CD4-positive, alpha-beta T cell (primary cell): ENCODE measurements around the gene PHF2. TPM values are rescaled to one million over a fixed set of nuclear protein-coding genes. Genes with fewer than 3 reads are reported as not detected.

ENCODE experiments used
- ATAC-seq: fragments of 200-7000 bp; cut with Tn5 transposase; one replicate; pipeline ENCODE4 v1.10.0; 2022; ENCODE audit warnings: mild to moderate bottlenecking; ENCODE audit not compliant: poor library complexity
- CTCF ChIA-PET: fragments of 350-600 bp; sonication (Branson Sonifier 250); formaldehyde crosslinking; loops from one replicate; lab custom pipeline; 2021; ENCODE audit warnings: antibody characterized with exemption, inconsistent platforms; lab: Charles Lee
- POLR2A ChIA-PET: fragments of 350-600 bp; sonication (Branson Sonifier 250); formaldehyde crosslinking; loops from one replicate; lab custom pipeline; 2021; ENCODE audit warnings: antibody characterized with exemption, inconsistent platforms; lab: Charles Lee
- DNase-seq, 14 experiments: peaks; one replicate each; pipeline ENCODE4 v3.0.0-alpha.2; 2013 to 2020; ENCODE audit warnings: mixed read lengths in 2 of 14
- H3K27ac ChIP-seq, 2 donors: one replicate each; pipeline versions ENCODE4 v1.5.1 to v1.7.0; 2013; ENCODE audit warnings: low read length in 2 of 2, low read depth in 1 of 2, mild to moderate bottlenecking in 1 of 2
- H3K27me3 ChIP-seq, 2 experiments: 1 replicate in 1 of 2; 2 replicates in 1 of 2; pipeline versions ENCODE4 v1.6.1 to v1.7.0; 2013; ENCODE audit warnings: low read length in 2 of 2, control low read depth in 1 of 2, mild to moderate bottlenecking in 1 of 2, moderate library complexity in 1 of 2; ENCODE audit not compliant: insufficient read depth in 2 of 2, control insufficient read depth in 1 of 2
- H3K36me3 ChIP-seq: one replicate; pipeline ENCODE4 v1.6.1; 2013; ENCODE audit warnings: low read length, control low read depth; ENCODE audit not compliant: insufficient read depth
- H3K4me1 ChIP-seq: one replicate; pipeline ENCODE4 v1.6.1; 2013; ENCODE audit warnings: low read length, control low read depth; ENCODE audit not compliant: insufficient read depth
- H3K4me3 ChIP-seq: one replicate; pipeline ENCODE4 v1.5.1; 2013; ENCODE audit warnings: mild to moderate bottlenecking, low read length, moderate library complexity
- H3K9me3 ChIP-seq, 2 experiments: 1 replicate in 1 of 2; 2 replicates in 1 of 2; pipeline versions ENCODE4 v1.6.1 to v1.7.0; 2013; ENCODE audit warnings: low read length in 2 of 2, mild to moderate bottlenecking in 2 of 2, control low read depth in 1 of 2, moderate library complexity in 1 of 2; ENCODE audit not compliant: control insufficient read depth in 1 of 2, insufficient read depth in 1 of 2
- H3K27ac Mint-ChIP-seq: one replicate; pipeline ENCODE4 v1.8.0; 2020; ENCODE audit warnings: mixed read lengths
- H3K27me3 Mint-ChIP-seq: one replicate; pipeline ENCODE4 v1.8.0; 2021; ENCODE audit warnings: mixed read lengths
- H3K36me3 Mint-ChIP-seq: one replicate; pipeline ENCODE4 v1.8.0; 2021; ENCODE audit warnings: low read depth, mixed read lengths
- H3K4me1 Mint-ChIP-seq: one replicate; pipeline ENCODE4 v1.8.0; 2021; ENCODE audit warnings: low read depth, mixed read lengths
- H3K4me3 Mint-ChIP-seq: one replicate; pipeline ENCODE4 v1.8.0; 2020; ENCODE audit warnings: mild to moderate bottlenecking, mixed read lengths
- H3K9me3 Mint-ChIP-seq: one replicate; pipeline ENCODE4 v1.8.0; 2020; ENCODE audit warnings: mixed read lengths
- intact Hi-C, 2 experiments: fragments of 100-400 bp; cut with DNase I in 1 of 2; cut with micrococcal nuclease in 1 of 2; formaldehyde crosslinking; loops; one replicate each; pipeline versions ENCODE4 v1.15.1 to v1.9.0; 2023 to 2025; cut with DNase I, micrococcal nuclease
- total RNA-seq, 174 experiments: library from RNA in 2 of 174; stranded (reverse) in 2 of 174; gene quantifications; one replicate each; pipeline ENCODE4 v1.2.3 and lab custom pipeline; 2021 to 2026
- TF ChIP-seq, protein P1 (sequence below): fragments of 200-600 bp; IDR thresholded peaks from one replicate; pipeline ENCODE4 v1.8.0; 2022; ENCODE audit warnings: antibody characterized with exemption, mild to moderate bottlenecking

Gene PHF2
- total RNA-seq, 2 experiments from 2014 or later = 27.3 to 28.8 TPM

DNA sequence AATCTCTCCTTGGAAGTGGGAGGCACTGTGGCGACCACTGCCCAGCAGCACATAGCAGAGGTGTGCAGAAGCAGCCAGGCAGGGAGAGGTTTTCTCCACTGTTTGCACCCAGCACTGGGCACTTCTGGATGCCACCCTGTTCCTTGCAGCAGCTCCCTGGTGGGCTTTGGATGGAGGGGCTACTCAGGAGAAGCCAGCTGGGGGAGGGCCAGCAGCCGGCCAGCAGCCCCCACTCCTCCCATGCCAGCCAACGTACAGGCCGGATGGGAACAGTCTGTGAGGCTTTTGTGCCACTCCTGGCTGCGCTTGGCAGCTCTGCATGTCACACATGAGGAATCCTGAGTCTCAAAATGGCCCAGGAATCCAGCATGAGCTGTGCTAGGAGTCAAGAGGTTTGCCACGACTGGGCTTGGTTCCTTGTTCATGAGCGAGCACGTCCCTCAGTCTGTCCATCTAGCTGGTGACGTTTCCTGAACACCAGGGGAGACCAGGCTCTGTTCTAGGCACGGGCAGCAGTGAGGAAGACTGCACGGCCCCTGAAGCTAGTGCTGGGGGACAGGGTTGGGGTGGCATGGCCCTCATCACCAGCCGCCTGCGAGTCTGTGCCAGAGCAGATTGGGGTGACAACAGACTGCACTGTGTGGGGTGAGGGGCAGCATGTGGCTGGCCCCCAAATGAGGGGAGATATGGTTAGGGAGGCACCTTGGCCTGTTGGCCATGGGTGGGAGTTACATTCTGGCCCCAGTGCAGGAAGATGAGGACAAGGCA, 10.1 kb downstream of the PHF2 start:
- ATAC-seq (no peak), DNase-seq (no peak)
- Histone ChIP-seq H3K4me3 (no peak overlapping the region), H3K36me3 (no peaks in the 10 kb centered on the region), H3K27ac (no peak overlapping the region), H3K27me3 (no peaks in the 10 kb centered on the region), H3K4me1 (peaks cover 49% of the 10 kb centered on the region), H3K9me3 (no peaks in the 10 kb centered on the region)
- H3K27me3 Mint-ChIP-seq = no peaks in the 10 kb centered on the region
- H3K36me3 Mint-ChIP-seq = peaks cover 20% of the 10 kb centered on the region
- H3K27ac Mint-ChIP-seq = peak overlapping the region; percentile 49
- ChIA-PET CTCF (no interaction called here), POLR2A (no interaction called here)
- TF ChIP-seq, protein P1, sequence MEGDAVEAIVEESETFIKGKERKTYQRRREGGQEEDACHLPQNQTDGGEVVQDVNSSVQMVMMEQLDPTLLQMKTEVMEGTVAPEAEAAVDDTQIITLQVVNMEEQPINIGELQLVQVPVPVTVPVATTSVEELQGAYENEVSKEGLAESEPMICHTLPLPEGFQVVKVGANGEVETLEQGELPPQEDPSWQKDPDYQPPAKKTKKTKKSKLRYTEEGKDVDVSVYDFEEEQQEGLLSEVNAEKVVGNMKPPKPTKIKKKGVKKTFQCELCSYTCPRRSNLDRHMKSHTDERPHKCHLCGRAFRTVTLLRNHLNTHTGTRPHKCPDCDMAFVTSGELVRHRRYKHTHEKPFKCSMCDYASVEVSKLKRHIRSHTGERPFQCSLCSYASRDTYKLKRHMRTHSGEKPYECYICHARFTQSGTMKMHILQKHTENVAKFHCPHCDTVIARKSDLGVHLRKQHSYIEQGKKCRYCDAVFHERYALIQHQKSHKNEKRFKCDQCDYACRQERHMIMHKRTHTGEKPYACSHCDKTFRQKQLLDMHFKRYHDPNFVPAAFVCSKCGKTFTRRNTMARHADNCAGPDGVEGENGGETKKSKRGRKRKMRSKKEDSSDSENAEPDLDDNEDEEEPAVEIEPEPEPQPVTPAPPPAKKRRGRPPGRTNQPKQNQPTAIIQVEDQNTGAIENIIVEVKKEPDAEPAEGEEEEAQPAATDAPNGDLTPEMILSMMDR = no peak
- H3K4me1 Mint-ChIP-seq = peaks cover 87% of the 10 kb centered on the region
- H3K9me3 Mint-ChIP-seq = no peaks in the 10 kb centered on the region
- intact Hi-C loops = no loop called here
- peak overlapping the region; percentile 45 for H3K4me3 Mint-ChIP-seq

DNA sequence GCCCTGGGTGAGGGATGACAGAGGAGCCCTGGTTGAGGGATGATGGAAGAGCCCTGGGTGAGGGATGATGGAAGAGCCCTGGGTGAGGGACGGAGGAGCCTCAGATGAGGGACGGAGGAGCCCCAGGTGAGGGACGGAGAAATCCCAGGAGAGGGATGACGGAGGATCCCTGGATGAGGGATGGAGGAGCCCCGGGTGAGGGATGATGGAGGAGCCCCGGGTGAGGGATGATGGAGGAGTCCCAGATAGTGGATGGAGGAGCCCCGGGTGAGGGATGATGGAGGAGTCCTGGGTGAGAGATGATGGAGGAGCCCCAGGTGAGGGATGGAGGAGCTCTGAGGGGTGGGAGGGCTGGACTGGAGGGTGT, 10.9 kb downstream of the PHF2 start:
- Mint-ChIP-seq H3K4me3 (no peak overlapping the region), H3K4me1 (peaks cover 87% of the 10 kb centered on the region), H3K9me3 (no peaks in the 10 kb centered on the region), H3K27ac (no peak overlapping the region), H3K27me3 (no peaks in the 10 kb centered on the region), H3K36me3 (peaks cover 20% of the 10 kb centered on the region)
- ATAC-seq (no peak), DNase-seq (no peak)
- ChIA-PET POLR2A (no interaction called here), CTCF (no interaction called here)
- peaks cover 44% of the 10 kb centered on the region for H3K4me1 ChIP-seq
- H3K4me3 ChIP-seq = no peak overlapping the region
- no peak overlapping the region for H3K27ac ChIP-seq
- no peaks in the 10 kb centered on the region for H3K36me3 ChIP-seq
- intact Hi-C loops = no loop called here
- H3K27me3 ChIP-seq = no peaks in the 10 kb centered on the region
- TF ChIP-seq, protein P1 = no peak
- no peaks in the 10 kb centered on the region for H3K9me3 ChIP-seq

DNA sequence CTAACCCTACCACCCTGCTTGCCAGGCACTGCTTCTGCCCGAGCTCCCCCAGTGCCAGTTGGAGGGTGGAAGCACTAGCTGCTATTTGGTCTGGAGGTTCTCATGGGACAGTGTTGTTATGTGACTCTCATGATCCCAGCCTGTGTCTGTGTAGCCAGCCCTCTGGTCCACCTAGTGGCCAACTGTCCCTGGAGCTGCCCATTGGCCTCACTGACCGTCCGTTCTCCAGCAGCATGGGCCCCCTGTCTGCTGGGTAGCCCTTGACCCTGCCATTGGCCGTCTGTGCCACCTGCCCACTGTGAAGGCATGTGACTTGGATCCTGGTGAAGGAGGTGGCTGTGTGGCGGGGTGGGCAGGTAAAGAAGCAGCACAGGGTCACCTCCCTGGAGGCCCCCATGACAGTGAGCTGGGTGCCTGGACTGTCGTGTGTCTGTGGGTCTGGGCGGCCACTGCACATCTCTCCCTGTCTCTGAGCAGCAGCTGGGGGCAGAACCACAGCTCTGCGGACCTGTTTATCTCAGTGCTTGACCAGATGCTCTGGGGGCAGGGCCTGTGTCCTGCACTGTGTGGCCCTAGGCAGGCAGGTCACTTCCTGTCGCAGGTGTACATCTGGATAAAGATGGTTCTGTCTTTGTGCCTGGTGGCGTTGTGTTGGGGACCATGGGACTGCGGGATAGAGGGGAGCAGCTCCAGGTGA, 11.4 kb downstream of the PHF2 start:
- no peaks in the 10 kb centered on the region for H3K9me3 ChIP-seq
- no peak overlapping the region for H3K27ac ChIP-seq
- Mint-ChIP-seq H3K27me3 (no peaks in the 10 kb centered on the region), H3K27ac (peak overlapping the region; percentile 65), H3K4me1 (peaks cover 86% of the 10 kb centered on the region), H3K4me3 (no peak overlapping the region), H3K9me3 (no peaks in the 10 kb centered on the region), H3K36me3 (peaks cover 16% of the 10 kb centered on the region)
- no peak overlapping the region for H3K4me3 ChIP-seq
- intact Hi-C loops = no loop called here
- peaks cover 47% of the 10 kb centered on the region for H3K4me1 ChIP-seq
- TF ChIP-seq, protein P1 = no peak
- ATAC-seq (no peak), DNase-seq (peak in 1 of 14 experiments; percentile 11)
- CTCF ChIA-PET = no interaction called here
- no peaks in the 10 kb centered on the region for H3K27me3 ChIP-seq
- H3K36me3 ChIP-seq = no peaks in the 10 kb centered on the region
- POLR2A ChIA-PET = no interaction called here
